Keratinocyte (primary cell): ENCODE measurements around the gene JAG2. TPM values are rescaled to one million over a fixed set of nuclear protein-coding genes. Genes with fewer than 3 reads are reported as not detected.

Experiments
- DNase-seq: peaks from one replicate; pipeline ENCODE4 v3.0.0-alpha.2; 2011; ENCODE audit warnings: low read depth, missing footprints, low spot score
- FAIRE-seq: peaks from 2 replicates; lab custom pipeline; 2011; peaks lifted over from hg19 to GRCh38; lab: Jason Lieb, UNC
- H2AFZ ChIP-seq: 2 replicates; pipeline ENCODE4 v1.6.0; 2012; ENCODE audit warnings: low read length, control low read depth, inconsistent platforms; ENCODE audit not compliant: control insufficient read depth
- H3K27ac ChIP-seq: 2 replicates; pipeline ENCODE4 v1.5.1; 2011; ENCODE audit warnings: low read length; ENCODE audit not compliant: control insufficient read depth, insufficient read depth
- H3K27me3 ChIP-seq: 3 replicates; pipeline ENCODE4 v1.6.0; 2011; ENCODE audit warnings: low read length; ENCODE audit not compliant: control insufficient read depth, insufficient read depth; ENCODE audit errors: extremely low read depth
- H3K36me3 ChIP-seq, 2 experiments: 2 replicates in 1 of 2; 3 replicates in 1 of 2; pipeline ENCODE4 v1.5.1; 2011; ENCODE audit warnings: low read length in 2 of 2, mild to moderate bottlenecking in 1 of 2; ENCODE audit not compliant: control insufficient read depth in 2 of 2, insufficient read depth in 2 of 2; ENCODE audit errors: extremely low read depth in 1 of 2
- H3K4me1 ChIP-seq: 3 replicates; pipeline ENCODE4 v1.5.1; 2011; ENCODE audit warnings: low read length; ENCODE audit not compliant: control insufficient read depth, insufficient read depth; ENCODE audit errors: extremely low read depth
- H3K4me2 ChIP-seq: 3 replicates; pipeline ENCODE4 v1.6.0; 2011; ENCODE audit warnings: low read depth, low read length; ENCODE audit not compliant: control insufficient read depth, insufficient read depth; ENCODE audit errors: extremely low read depth
- H3K4me3 ChIP-seq, 3 experiments: fragments of 200-600 bp in 1 of 3; sonication (generic) in 1 of 3; 2 replicates in 2 of 3; 3 replicates in 1 of 3; pipeline ENCODE4 v1.5.1; 2011 to 2016; ENCODE audit warnings: low read length in 3 of 3, mild to moderate bottlenecking in 3 of 3, control low read depth in 2 of 3, inconsistent platforms in 1 of 3, low read depth in 1 of 3, mixed read lengths in 1 of 3, mixed run types in 1 of 3, moderate library complexity in 1 of 3; ENCODE audit not compliant: control insufficient read depth in 2 of 3, insufficient read depth in 2 of 3; ENCODE audit errors: extremely low read depth in 1 of 3
- H3K79me2 ChIP-seq: 2 replicates; pipeline ENCODE4 v1.6.0; 2012; ENCODE audit warnings: low read length; ENCODE audit not compliant: control insufficient read depth, insufficient read depth
- H3K9ac ChIP-seq: 3 replicates; pipeline ENCODE4 v1.6.0; 2011; ENCODE audit warnings: low read length; ENCODE audit not compliant: control insufficient read depth, insufficient read depth; ENCODE audit errors: extremely low read depth
- H3K9me1 ChIP-seq: 3 replicates; pipeline ENCODE4 v1.6.0; 2011; ENCODE audit warnings: low read length; ENCODE audit not compliant: control insufficient read depth, insufficient read depth; ENCODE audit errors: extremely low read depth
- H3K9me3 ChIP-seq: 2 replicates; pipeline ENCODE4 v1.5.1; 2012; ENCODE audit warnings: low read depth, low read length; ENCODE audit not compliant: control insufficient read depth
- H4K20me1 ChIP-seq: 3 replicates; pipeline ENCODE4 v1.6.0; 2011; ENCODE audit warnings: low read length; ENCODE audit not compliant: control insufficient read depth, insufficient read depth; ENCODE audit errors: extremely low read depth
- CTCF ChIP-seq, 3 experiments: IDR thresholded peaks in 1 of 3; conservative IDR thresholded peaks in 1 of 3; optimal IDR thresholded peaks in 1 of 3; 2 replicates in 2 of 3; 3 replicates in 1 of 3; pipeline versions ENCODE3 to v1.5.1; 2011; ENCODE audit warnings: low read length in 3 of 3, mild to moderate bottlenecking in 3 of 3, moderate library complexity in 2 of 3, control low read depth in 1 of 3, inconsistent platforms in 1 of 3; ENCODE audit not compliant: insufficient read depth in 2 of 3; ENCODE audit errors: extremely low read depth in 1 of 3
- EZH2 ChIP-seq: IDR thresholded peaks from one replicate; pipeline ENCODE4 v1.6.1; 2012; ENCODE audit warnings: inconsistent platforms, mild to moderate bottlenecking, low read length, moderate library complexity
- dilution Hi-C: fragments of 300-500 bp; cut with MboI; formaldehyde crosslinking; loops from one replicate; pipeline ENCODE4 v1.7.0; 2020; ENCODE audit warnings: low sequenced_read_pairs; ENCODE audit not compliant: extremely low pct_ligation_motif_present
- polyA plus RNA-seq, 5 experiments: library from polyadenylated mRNA; depleted of rRNA in 3 of 5; stranded (reverse) in 3 of 5; stranded (forward) in 1 of 5; unstranded in 1 of 5; fragments of >200 nt; gene quantifications; 1 replicate in 1 of 5; 2 replicates in 3 of 5; 3 replicates in 1 of 5; pipeline versions ENCODE4 v1.2.1 to v1.2.3, GENCODE V29; 2011 to 2012; ENCODE audit warnings: missing spikeins in 2 of 5, low read depth in 1 of 5, low replicate concordance in 1 of 5

The JAG2 gene
- polyA plus RNA-seq, 1 donor (not counting 4 experiments of a cell fraction or from before 2014, with no cell fraction given) = 28.3 TPM

GRCh38 chr14:105124823-105125222 is 43.8 kb downstream of the JAG2 start:
- Histone ChIP-seq H3K9me1 (no peaks in the 10 kb centered on the region), H3K9me3 (peaks cover 9% of the 10 kb centered on the region), H3K4me3 (no peak overlapping the region), H3K9ac (no peak overlapping the region), H3K36me3 (no peaks in the 10 kb centered on the region), H3K27ac (no peak overlapping the region), H3K4me2 (no peak overlapping the region), H3K4me1 (peaks cover 3% of the 10 kb centered on the region), H3K27me3 (peaks cover 38% of the 10 kb centered on the region), H2AFZ (no peak overlapping the region), H3K79me2 (no peaks in the 10 kb centered on the region), H4K20me1 (no peaks in the 10 kb centered on the region)
- FAIRE-seq (no peak), DNase-seq (no peak)
- no peak for TF ChIP-seq CTCF (optimal IDR thresholded peaks at IDR 0.05 in 1 of 3, IDR thresholded peaks at IDR 0.05 in 1 of 3, conservative IDR thresholded peaks at IDR 0.05 in 1 of 3; ENCODE audit: extremely low read depth in 1 of 3, insufficient read depth in 2 of 3, low read length in 3 of 3)
- dilution Hi-C loops = no loop called here

- peaks cover 9% of the 10 kb centered on the region for H3K9me3 ChIP-seq
- H3K36me3 ChIP-seq = no peaks in the 10 kb centered on the region
- H3K4me3 ChIP-seq = no peak overlapping the region
- dilution Hi-C loops = no loop called here
- TF ChIP-seq CTCF (optimal IDR thresholded peaks at IDR 0.05 in 1 of 3, IDR thresholded peaks at IDR 0.05 in 1 of 3, conservative IDR thresholded peaks at IDR 0.05 in 1 of 3; ENCODE audit: extremely low read depth in 1 of 3, insufficient read depth in 2 of 3, low read length in 3 of 3) (no peak), EZH2 (no peak)
- H3K9me1 ChIP-seq = no peaks in the 10 kb centered on the region
- H3K4me1 ChIP-seq = peaks cover 9% of the 10 kb centered on the region
- FAIRE-seq (no peak), DNase-seq (no peak)
- no peak overlapping the region for H2AFZ ChIP-seq
- H3K27ac ChIP-seq = no peak overlapping the region
- no peak overlapping the region for H3K4me2 ChIP-seq
- no peak overlapping the region for H3K9ac ChIP-seq
- H3K79me2 ChIP-seq = no peaks in the 10 kb centered on the region
- peaks cover 38% of the 10 kb centered on the region for H3K27me3 ChIP-seq
- peaks cover 2% of the 10 kb centered on the region for H4K20me1 ChIP-seq
Measured at GRCh38 chr14:105123981-105124765, 44.4 kb downstream of the JAG2 start.
